ENCODE data around the gene ARHGAP44. TPM values are rescaled to one million over a fixed set of nuclear protein-coding genes. Genes with fewer than 3 reads are reported as not detected.

ARHGAP44 gene
- total and polyA plus RNA-seq, 2 experiments from 2014 or later, result 4.6 to 5.4 TPM

GRCh38 chr17:13008461-13008860 is 219.2 kb downstream of the ARHGAP44 start:
- no peaks in the 10 kb centered on the region for H3K36me3 ChIP-seq (replicated peaks; ENCODE audit: insufficient read depth, low read depth)
- H3K79me2 ChIP-seq, result no peaks in the 10 kb centered on the region
- no peaks in the 10 kb centered on the region for H4K20me1 ChIP-seq (ENCODE audit: insufficient read depth, poor library complexity, severe bottlenecking)
- H3K27ac ChIP-seq, result no peak overlapping the region
- DNase-seq (ENCODE audit: low spot score), result no peak
- H3K27me3 ChIP-seq, result no peaks in the 10 kb centered on the region
- H3K4me1 ChIP-seq (ENCODE audit: insufficient read depth), result no peaks in the 10 kb centered on the region
- H2AFZ ChIP-seq, result no peak overlapping the region
- no peak overlapping the region for H3K4me2 ChIP-seq
- H3K9me3 ChIP-seq (ENCODE audit: low read depth), result no peaks in the 10 kb centered on the region
- 92% methylated on average over 8 of the region's 8 CpGs for WGBS (ENCODE audit: low lambda C conversion rate, missing lambda C conversion rate)
- H3K9me2 ChIP-seq (replicated peaks; ENCODE audit: insufficient read depth), result no peaks in the 10 kb centered on the region
- H3K4me3 ChIP-seq, result no peak overlapping the region
- TF ChIP-seq EZH2phosphoT487 (IDR thresholded peaks at IDR 0.05; ENCODE audit: low read depth, severe bottlenecking, unreplicated experiment) (no peak), EZH2 (IDR thresholded peaks at IDR 0.05; ENCODE audit: borderline replicate concordance) (no peak)
- TF ChIP-seq, protein P1, sequence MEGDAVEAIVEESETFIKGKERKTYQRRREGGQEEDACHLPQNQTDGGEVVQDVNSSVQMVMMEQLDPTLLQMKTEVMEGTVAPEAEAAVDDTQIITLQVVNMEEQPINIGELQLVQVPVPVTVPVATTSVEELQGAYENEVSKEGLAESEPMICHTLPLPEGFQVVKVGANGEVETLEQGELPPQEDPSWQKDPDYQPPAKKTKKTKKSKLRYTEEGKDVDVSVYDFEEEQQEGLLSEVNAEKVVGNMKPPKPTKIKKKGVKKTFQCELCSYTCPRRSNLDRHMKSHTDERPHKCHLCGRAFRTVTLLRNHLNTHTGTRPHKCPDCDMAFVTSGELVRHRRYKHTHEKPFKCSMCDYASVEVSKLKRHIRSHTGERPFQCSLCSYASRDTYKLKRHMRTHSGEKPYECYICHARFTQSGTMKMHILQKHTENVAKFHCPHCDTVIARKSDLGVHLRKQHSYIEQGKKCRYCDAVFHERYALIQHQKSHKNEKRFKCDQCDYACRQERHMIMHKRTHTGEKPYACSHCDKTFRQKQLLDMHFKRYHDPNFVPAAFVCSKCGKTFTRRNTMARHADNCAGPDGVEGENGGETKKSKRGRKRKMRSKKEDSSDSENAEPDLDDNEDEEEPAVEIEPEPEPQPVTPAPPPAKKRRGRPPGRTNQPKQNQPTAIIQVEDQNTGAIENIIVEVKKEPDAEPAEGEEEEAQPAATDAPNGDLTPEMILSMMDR (IDR thresholded peaks at IDR 0.05; ENCODE audit: poor library complexity), result no peak

GRCh38 chr17:13010959-13011358 is 221.7 kb downstream of the ARHGAP44 start:
- H3K9me3 ChIP-seq (ENCODE audit: low read depth), result no peaks in the 10 kb centered on the region
- H3K27ac ChIP-seq, result no peak overlapping the region
- no peak overlapping the region for H3K4me3 ChIP-seq
- TF ChIP-seq EZH2 (IDR thresholded peaks at IDR 0.05; ENCODE audit: borderline replicate concordance) (no peak), EZH2phosphoT487 (IDR thresholded peaks at IDR 0.05; ENCODE audit: low read depth, severe bottlenecking, unreplicated experiment) (no peak)
- TF ChIP-seq, protein P1 (IDR thresholded peaks at IDR 0.05; ENCODE audit: poor library complexity), result no peak
- peaks cover 10% of the 10 kb centered on the region for H3K79me2 ChIP-seq
- H3K36me3 ChIP-seq (replicated peaks; ENCODE audit: insufficient read depth, low read depth), result no peaks in the 10 kb centered on the region
- H3K27me3 ChIP-seq, result no peaks in the 10 kb centered on the region
- H3K9me2 ChIP-seq (replicated peaks; ENCODE audit: insufficient read depth), result no peaks in the 10 kb centered on the region
- no peaks in the 10 kb centered on the region for H3K4me1 ChIP-seq (ENCODE audit: insufficient read depth)
- WGBS (ENCODE audit: low lambda C conversion rate, missing lambda C conversion rate), result 93% methylated on average over 7 of the region's 7 CpGs
- no peak overlapping the region for H2AFZ ChIP-seq
- no peak overlapping the region for H3K4me2 ChIP-seq
- no peaks in the 10 kb centered on the region for H4K20me1 ChIP-seq (ENCODE audit: insufficient read depth, poor library complexity, severe bottlenecking)
- DNase-seq (ENCODE audit: low spot score), result no peak

- no peaks in the 10 kb centered on the region for H3K36me3 ChIP-seq (replicated peaks; ENCODE audit: insufficient read depth, low read depth)
- WGBS (ENCODE audit: low lambda C conversion rate, missing lambda C conversion rate), result 93% methylated on average over 7 of the region's 7 CpGs
Observed at GRCh38 chr17:13014801-13015200, 225.5 kb downstream of the ARHGAP44 start.

More at GRCh38 chr17:13014801-13015200, 225.5 kb downstream of the ARHGAP44 start:
- Histone ChIP-seq H4K20me1 (ENCODE audit: insufficient read depth, poor library complexity, severe bottlenecking) (no peaks in the 10 kb centered on the region), H2AFZ (no peak overlapping the region), H3K4me3 (no peak overlapping the region), H3K4me2 (no peak overlapping the region), H3K9me2 (replicated peaks; ENCODE audit: insufficient read depth) (no peaks in the 10 kb centered on the region), H3K27ac (no peak overlapping the region), H3K27me3 (no peaks in the 10 kb centered on the region), H3K9me3 (ENCODE audit: low read depth) (no peaks in the 10 kb centered on the region), H3K79me2 (peaks cover 21% of the 10 kb centered on the region), H3K4me1 (ENCODE audit: insufficient read depth) (peaks cover 7% of the 10 kb centered on the region)
- DNase-seq (ENCODE audit: low spot score), result no peak
- TF ChIP-seq, protein P1 (IDR thresholded peaks at IDR 0.05; ENCODE audit: poor library complexity), result no peak
- no peak for TF ChIP-seq EZH2phosphoT487 (IDR thresholded peaks at IDR 0.05; ENCODE audit: low read depth, severe bottlenecking, unreplicated experiment)
- TF ChIP-seq EZH2 (IDR thresholded peaks at IDR 0.05; ENCODE audit: borderline replicate concordance), result no peak
